HG03439 (cell line): ENCODE measurements around the gene PNLIPRP1.

ENCODE experiments used
- ATAC-seq: cut with Tn5 transposase; IDR thresholded peaks from one replicate; pipeline ENCODE4 v1.9.1; 2021; ENCODE audit warnings: mild to moderate bottlenecking, moderate library complexity; ENCODE audit not compliant: unreplicated experiment

The PNLIPRP1 gene

GRCh38 chr10:116590590-116591444 lies at the start of gene PNLIPRP1:
Gene PNLIPRP1 (plus strand): TSS chr10:116590959. CDS start chr10:116591130, 171 bp downstream.
- ATAC-seq, result no peak

- no peak for ATAC-seq
Observed at GRCh38 chr10:116542007-116542677, 48.6 kb upstream of the PNLIPRP1 start.

- ATAC-seq, result no peak
Observed at GRCh38 chr10:116545122-116545521, 45.6 kb upstream of the PNLIPRP1 start.

GRCh38 chr10:116545756-116546155 lies 45.0 kb upstream of the PNLIPRP1 start, which contains the start of gene PNLIP:
Gene PNLIP (plus strand): TSS chr10:116545931. CDS start chr10:116546093, 162 bp downstream.
- ATAC-seq, result no peak

GRCh38 chr10:116548301-116548700 lies 42.5 kb upstream of the PNLIPRP1 start:
- no peak for ATAC-seq

GRCh38 chr10:116553378-116553980 lies 37.3 kb upstream of the PNLIPRP1 start:
- no peak for ATAC-seq

- no peak for ATAC-seq
Observed at GRCh38 chr10:116554628-116555027, 36.1 kb upstream of the PNLIPRP1 start.

GRCh38 chr10:116555880-116556279 lies 34.9 kb upstream of the PNLIPRP1 start:
- no peak for ATAC-seq

- no peak for ATAC-seq
Observed at GRCh38 chr10:116557305-116557880, 33.4 kb upstream of the PNLIPRP1 start.

GRCh38 chr10:116565534-116565933 lies 25.2 kb upstream of the PNLIPRP1 start:
- ATAC-seq, result no peak

GRCh38 chr10:116566932-116567331 lies 23.8 kb upstream of the PNLIPRP1 start:
- ATAC-seq, result no peak

GRCh38 chr10:116567335-116567734 lies 23.4 kb upstream of the PNLIPRP1 start:
- ATAC-seq, result no peak

GRCh38 chr10:116574797-116575196 lies 16.0 kb upstream of the PNLIPRP1 start:
- ATAC-seq, result no peak

- ATAC-seq, result no peak
Observed at GRCh38 chr10:116587878-116588591, 2.7 kb upstream of the PNLIPRP1 start.

- no peak for ATAC-seq
Observed at GRCh38 chr10:116588995-116589394, 1.8 kb upstream of the PNLIPRP1 start.

GRCh38 chr10:116589926-116590325 lies 833 bp upstream of the PNLIPRP1 start:
- no peak for ATAC-seq

GRCh38 chr10:116593139-116593740 lies 2.5 kb downstream of the PNLIPRP1 start:
- no peak for ATAC-seq

GRCh38 chr10:116594525-116595035 lies 3.8 kb downstream of the PNLIPRP1 start:
- ATAC-seq, result no peak

GRCh38 chr10:116596062-116596461 lies 5.3 kb downstream of the PNLIPRP1 start:
- ATAC-seq, result no peak

GRCh38 chr10:116597543-116597942 lies 6.8 kb downstream of the PNLIPRP1 start:
- ATAC-seq, result no peak
